Activated CD8-positive, alpha-beta T cell treated with anti-CD3 and anti-CD28 coated beads for 36 hours (primary cell): ENCODE results near the gene PAIP1. TPM values are rescaled to one million over a fixed set of nuclear protein-coding genes. Genes with fewer than 3 reads are reported as not detected.

Experiments used
- ATAC-seq: fragments of 200-7000 bp; cut with Tn5 transposase; one replicate; pipeline ENCODE4 v1.10.0; 2021; ENCODE audit warnings: mild to moderate bottlenecking, moderate library complexity
- CTCF ChIA-PET: fragments of 350-600 bp; sonication (Branson Sonifier 250); formaldehyde crosslinking; loops from one replicate; lab custom pipeline; 2021; ENCODE audit warnings: antibody characterized with exemption; lab: Charles Lee
- POLR2A ChIA-PET: fragments of 350-600 bp; sonication (Branson Sonifier 250); formaldehyde crosslinking; loops from one replicate; lab custom pipeline; 2021; ENCODE audit warnings: antibody characterized with exemption; lab: Charles Lee
- DNase-seq: peaks from one replicate; pipeline ENCODE4 v3.0.0-alpha.2; 2020
- H3K27ac Mint-ChIP-seq: one replicate; pipeline ENCODE4 v1.8.0; 2021; ENCODE audit warnings: mild to moderate bottlenecking, mixed read lengths
- H3K27me3 Mint-ChIP-seq: one replicate; pipeline ENCODE4 v1.8.0; 2021; ENCODE audit warnings: mixed read lengths
- H3K36me3 Mint-ChIP-seq: one replicate; pipeline ENCODE4 v1.8.0; 2021; ENCODE audit warnings: low read depth, mixed read lengths
- H3K4me1 Mint-ChIP-seq: one replicate; pipeline ENCODE4 v1.8.0; 2021; ENCODE audit warnings: low read depth, mixed read lengths
- H3K4me3 Mint-ChIP-seq: one replicate; pipeline ENCODE4 v1.8.0; 2021; ENCODE audit warnings: mild to moderate bottlenecking, moderate library complexity, mixed read lengths
- H3K9me3 Mint-ChIP-seq: one replicate; pipeline ENCODE4 v1.8.0; 2021; ENCODE audit warnings: mixed read lengths
- intact Hi-C: fragments of 100-400 bp; cut with micrococcal nuclease; formaldehyde crosslinking; loops from one replicate; pipeline ENCODE4 v1.10.0; 2022
- total RNA-seq, 2 experiments: library from RNA; stranded (reverse); gene quantifications; one replicate each; pipeline ENCODE4 v1.2.3, GENCODE V29; 2021
- TF ChIP-seq, protein P1 (sequence below): fragments of 200-600 bp; IDR thresholded peaks from one replicate; pipeline ENCODE4 v1.8.0; 2022; ENCODE audit warnings: antibody characterized with exemption, mild to moderate bottlenecking

The PAIP1 gene
- total RNA-seq, 2 experiments from 2014 or later: 43.6 to 44.6 TPM

DNA sequence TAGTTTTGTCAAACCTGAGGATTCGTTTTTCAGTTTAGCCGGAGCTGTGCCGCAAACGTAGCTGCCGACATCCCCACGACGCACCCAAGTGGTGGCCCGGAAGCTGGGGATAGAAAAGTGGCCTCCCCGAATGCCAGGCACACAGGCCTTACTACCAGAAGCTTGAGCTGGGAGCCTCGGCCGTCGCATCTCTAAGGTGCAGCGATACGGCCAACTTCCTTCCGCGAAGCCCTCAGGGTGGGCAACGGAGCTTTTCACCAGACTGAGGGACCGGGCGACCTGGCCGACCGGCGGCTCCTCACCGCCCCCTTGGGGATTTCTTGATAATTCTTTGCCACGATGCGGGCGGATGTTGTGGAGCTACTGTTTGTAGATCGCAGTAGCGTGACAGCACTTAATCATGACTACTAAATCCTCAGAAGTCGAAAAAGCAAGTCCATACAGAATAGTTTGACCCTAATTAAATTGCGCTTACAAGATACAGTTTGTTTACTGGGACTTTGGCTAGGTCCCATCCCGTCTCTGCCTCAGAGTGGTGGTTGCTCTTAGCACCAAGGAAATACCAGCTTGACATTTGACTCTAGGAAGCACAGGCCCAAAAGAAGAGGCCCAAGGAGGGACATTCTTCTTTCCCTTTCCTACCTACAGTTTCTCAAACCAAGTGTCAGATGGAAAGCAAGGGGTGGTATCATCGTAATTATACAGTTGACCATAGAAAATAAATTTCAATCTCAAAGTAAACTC lies 72.6 kb downstream of the PAIP1 start:
- POLR2A ChIA-PET: interaction anchor here (0.6 to 3.5 kb wide), 29 partner anchors 8 to 534 kb away, joined by 3 to 23 read pairs (median 4); partner anchors contain the start of genes C5orf34, HMGCS1, NNT and ZNF131
- peaks cover 42% of the 10 kb centered on the region for H3K4me1 Mint-ChIP-seq
- no peaks in the 10 kb centered on the region for H3K27me3 Mint-ChIP-seq

DNA sequence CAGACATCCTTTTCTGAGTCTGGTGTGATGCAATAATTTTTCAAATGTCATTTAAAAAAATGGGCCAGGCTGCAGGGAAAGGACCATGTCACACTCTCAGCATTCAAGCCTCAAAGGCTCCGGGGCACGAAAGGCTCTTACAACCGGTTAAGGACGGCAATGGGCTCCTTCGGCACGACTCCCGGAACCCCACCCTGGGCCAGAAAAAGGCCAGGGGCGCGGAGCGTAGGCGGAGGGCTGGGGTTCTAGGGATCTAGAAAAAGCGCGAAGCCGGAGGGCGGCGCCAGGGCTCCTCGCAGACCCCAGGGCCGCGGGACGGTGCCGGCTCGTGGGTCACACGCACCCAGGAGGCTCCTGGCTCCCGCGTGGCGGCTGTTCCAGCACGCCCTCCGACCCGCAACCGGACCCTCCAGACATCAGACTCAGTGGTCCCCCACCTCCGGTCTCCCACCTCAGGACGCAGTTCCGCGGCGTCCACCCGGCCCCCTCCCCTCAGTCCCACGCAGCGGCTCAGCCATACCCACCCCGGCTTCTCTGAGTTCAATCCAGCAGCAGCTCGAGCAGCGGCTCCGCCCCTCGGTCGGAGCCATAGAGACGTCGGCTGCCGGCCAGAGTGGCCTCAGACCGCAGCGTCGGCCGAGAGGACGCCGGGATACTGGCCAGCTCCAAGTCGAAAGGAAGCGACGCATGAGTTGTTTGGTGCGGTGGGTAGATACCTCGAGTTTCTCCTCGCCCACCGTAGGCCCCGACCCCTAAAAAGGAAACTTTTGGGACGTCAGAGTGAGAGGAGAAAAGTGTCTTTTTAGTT lies 73.4 kb downstream of the PAIP1 start, which contains the start of gene TMEM267:
TMEM267 (minus strand) TSS at position 568 of the 808 bp plus-strand sequence. CDS start 29,896 bp downstream, outside the sequence.
- ATAC-seq: peak; percentile 83
- H3K27me3 Mint-ChIP-seq: no peaks in the 10 kb centered on the region
- intact Hi-C loops: loop anchor here (2.0 to 10.0 kb wide), 5 partner anchors 73 to 489 kb away; partner anchors contain the start of genes HMGCS1 and PAIP1
- TF ChIP-seq, protein P1, sequence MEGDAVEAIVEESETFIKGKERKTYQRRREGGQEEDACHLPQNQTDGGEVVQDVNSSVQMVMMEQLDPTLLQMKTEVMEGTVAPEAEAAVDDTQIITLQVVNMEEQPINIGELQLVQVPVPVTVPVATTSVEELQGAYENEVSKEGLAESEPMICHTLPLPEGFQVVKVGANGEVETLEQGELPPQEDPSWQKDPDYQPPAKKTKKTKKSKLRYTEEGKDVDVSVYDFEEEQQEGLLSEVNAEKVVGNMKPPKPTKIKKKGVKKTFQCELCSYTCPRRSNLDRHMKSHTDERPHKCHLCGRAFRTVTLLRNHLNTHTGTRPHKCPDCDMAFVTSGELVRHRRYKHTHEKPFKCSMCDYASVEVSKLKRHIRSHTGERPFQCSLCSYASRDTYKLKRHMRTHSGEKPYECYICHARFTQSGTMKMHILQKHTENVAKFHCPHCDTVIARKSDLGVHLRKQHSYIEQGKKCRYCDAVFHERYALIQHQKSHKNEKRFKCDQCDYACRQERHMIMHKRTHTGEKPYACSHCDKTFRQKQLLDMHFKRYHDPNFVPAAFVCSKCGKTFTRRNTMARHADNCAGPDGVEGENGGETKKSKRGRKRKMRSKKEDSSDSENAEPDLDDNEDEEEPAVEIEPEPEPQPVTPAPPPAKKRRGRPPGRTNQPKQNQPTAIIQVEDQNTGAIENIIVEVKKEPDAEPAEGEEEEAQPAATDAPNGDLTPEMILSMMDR: no peak
- DNase-seq: peak; percentile 89
- no peaks in the 10 kb centered on the region for H3K9me3 Mint-ChIP-seq
- peak within 1 kb of the TSS; percentile 100 for H3K27ac Mint-ChIP-seq
- H3K36me3 Mint-ChIP-seq: peaks cover 35% of the 10 kb centered on the region
- H3K4me3 Mint-ChIP-seq: peak within 1 kb of the TSS; percentile 91
- peaks cover 42% of the 10 kb centered on the region for H3K4me1 Mint-ChIP-seq
- CTCF ChIA-PET: interaction anchor here (0.7 to 4.4 kb wide), 33 partner anchors 8 to 575 kb away, joined by 3 to 30 read pairs (median 3); partner anchors contain the start of genes C5orf34, NNT and ZNF131
- POLR2A ChIA-PET: interaction anchor here (0.6 to 3.5 kb wide), 29 partner anchors 8 to 533 kb away, joined by 3 to 23 read pairs (median 4); partner anchors contain the start of genes C5orf34, HMGCS1, NNT and ZNF131

More for the DNA sequence above, 72.6 kb downstream of the PAIP1 start:
- Mint-ChIP-seq H3K9me3 (no peaks in the 10 kb centered on the region), H3K4me3 (peak overlapping the region; percentile 91), H3K36me3 (peaks cover 43% of the 10 kb centered on the region), H3K27ac (peak overlapping the region; percentile 100)
- ATAC-seq (peak; percentile 71), DNase-seq (peak; percentile 93)
- CTCF ChIA-PET: interaction anchor here (0.7 to 4.4 kb wide), 36 partner anchors 9 to 576 kb away, joined by 3 to 30 read pairs (median 3); partner anchors contain the start of genes C5orf34, NNT and ZNF131
- TF ChIP-seq, protein P1: peak; percentile 67
- intact Hi-C loops: loop anchor here (2.0 to 10.0 kb wide), 5 partner anchors 73 to 489 kb away; partner anchors contain the start of genes HMGCS1 and PAIP1

DNA sequence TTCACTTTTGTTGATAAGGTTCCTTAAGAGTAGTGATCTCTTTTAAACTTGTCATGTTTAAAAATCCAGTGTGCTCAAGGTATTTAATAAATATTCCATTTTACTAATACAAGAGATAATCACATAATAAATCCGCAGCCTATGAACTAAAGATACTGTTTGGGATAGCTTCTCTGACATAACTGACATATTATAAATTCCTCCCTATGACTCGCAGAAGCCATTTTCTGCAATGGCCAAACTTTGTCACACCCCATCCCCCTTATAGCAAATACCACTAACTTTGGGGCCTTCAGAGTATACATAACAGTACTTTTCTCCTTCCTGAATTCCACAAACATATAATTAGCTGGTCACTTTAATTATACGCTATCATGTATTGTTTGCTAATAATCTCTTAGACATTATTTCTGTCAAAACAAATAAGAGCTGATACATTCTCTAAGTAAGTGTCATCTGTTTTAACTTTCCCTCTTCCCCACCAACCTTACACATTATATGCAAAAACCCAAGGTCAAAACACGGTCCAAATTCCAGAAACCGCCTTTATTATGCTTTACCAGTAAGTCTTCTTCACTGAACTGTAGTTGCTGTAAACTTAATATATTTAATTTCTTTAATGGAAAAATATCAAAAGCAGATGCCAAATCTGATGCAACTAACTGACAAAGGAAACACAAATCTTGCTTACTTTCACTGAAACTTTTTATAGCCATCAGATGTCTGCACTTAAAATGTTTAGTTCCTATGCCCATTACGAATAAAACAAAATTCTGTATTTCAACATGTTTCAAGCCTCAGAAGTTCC lies 74.2 kb downstream of the PAIP1 start:
- peak overlapping the region; percentile 91 for H3K4me3 Mint-ChIP-seq
- DNase-seq: peak; percentile 37
- peak overlapping the region; percentile 100 for H3K27ac Mint-ChIP-seq
- intact Hi-C loops: loop anchor here (5.0 to 10.0 kb wide), 4 partner anchors 85 to 488 kb away; partner anchors contain the start of gene HMGCS1
- ChIA-PET POLR2A (interaction anchor here (0.6 to 3.5 kb wide), 6 partner anchors 17 to 121 kb away, joined by 3 to 13 read pairs (median 3); partner anchors contain the start of gene C5orf34), CTCF (interaction anchor here (4.4 kb wide), 1 partner anchor 94 kb away, joined by 30 read pairs; no protein-coding TSS in a partner anchor)
- H3K9me3 Mint-ChIP-seq: no peaks in the 10 kb centered on the region
- no peaks in the 10 kb centered on the region for H3K27me3 Mint-ChIP-seq
- peaks cover 43% of the 10 kb centered on the region for H3K4me1 Mint-ChIP-seq
- peaks cover 34% of the 10 kb centered on the region for H3K36me3 Mint-ChIP-seq
- TF ChIP-seq, protein P1: no peak
- ATAC-seq: no peak

Other genes starting within 250 kb of the PAIP1 start
- 10 to 100 TPM; 63.6 to 65.7 TPM for gene HMGCS1, start 243.7 kb downstream of the PAIP1 start, total RNA-seq
- gene CCL28, start 144.7 kb downstream of the PAIP1 start, total RNA-seq: 10 to 100 TPM; 12.4 to 15.0 TPM
- 10 to 100 TPM; 14.4 to 20.0 TPM for gene TMEM267, start 73.2 kb downstream of the PAIP1 start, total RNA-seq
- gene C5orf34, start 41.9 kb downstream of the PAIP1 start, total RNA-seq: 10 to 100 TPM in 1 of 2 experiments, 1 to 10 TPM in 1; 9.1 to 10.5 TPM
- 10 to 100 TPM; 72.0 to 78.4 TPM for gene NNT, start 46.1 kb upstream of the PAIP1 start, total RNA-seq